Spinal cord (tissue), 10 donors: ENCODE data around the gene COX10. TPM values are rescaled to one million over a fixed set of nuclear protein-coding genes. Genes with fewer than 3 reads are reported as not detected.
A peak's percentile ranks its signal among the peaks of the same experiment; 100 is the strongest.
"Not testable (repeated sequence)": the region's sequence is repeated elsewhere in the genome, so short reads cannot be mapped to it uniquely, and the experiment has no call there.

Source experiments
- DNase-seq, 6 donors: peaks; one replicate each; pipeline versions ENCODE4 v3.0.0 to v3.0.0-alpha.2; 2013 to 2015; ENCODE audit warnings: low spot score in 6 of 6, low read depth in 4 of 6
- H3K27ac ChIP-seq: one replicate; pipeline ENCODE4 v1.5.1; 2013; ENCODE audit warnings: low read depth, low read length, control low read depth
- H3K27me3 ChIP-seq: one replicate; pipeline ENCODE4 v1.6.1; 2013; ENCODE audit warnings: low read length; ENCODE audit not compliant: control insufficient read depth, insufficient read depth
- H3K36me3 ChIP-seq: one replicate; pipeline ENCODE4 v1.6.1; 2013; ENCODE audit warnings: low read length; ENCODE audit not compliant: control insufficient read depth, insufficient read depth
- H3K4me1 ChIP-seq: one replicate; pipeline ENCODE4 v1.6.1; 2013; ENCODE audit warnings: low read length; ENCODE audit not compliant: control insufficient read depth, insufficient read depth
- H3K4me3 ChIP-seq: one replicate; pipeline ENCODE4 v1.5.1; 2013; ENCODE audit warnings: low read depth, low read length, control low read depth
- H3K9me3 ChIP-seq: one replicate; pipeline ENCODE4 v1.6.1; 2013; ENCODE audit warnings: low read length; ENCODE audit not compliant: control insufficient read depth, insufficient read depth
- WGBS: methylation state at CpG from one replicate; pipeline ENCODE4 v1.1.5; 2013; ENCODE audit warnings: missing lambda C conversion rate; ENCODE audit not compliant: insufficient coverage; 5-methylcytosine and 5-hydroxymethylcytosine counted together
- polyA plus RNA-seq, 2 donors: library from polyadenylated mRNA; unstranded; fragments of 120-200 nt; gene quantifications; one replicate each; pipeline ENCODE4 v1.2.1, GENCODE V29; 2013; ENCODE audit not compliant: insufficient read length in 2 of 2
- total RNA-seq, 2 donors: library from RNA; depleted of rRNA in 1 of 2; stranded (reverse); fragments of 120-200 nt in 1 of 2; fragments of >200 nt in 1 of 2; gene quantifications; one replicate each; pipeline versions ENCODE4 v1.2.3 to v1.2.4, GENCODE V29; 2013 to 2014
- donor health status: healthy.

COX10 gene
- total and polyA plus RNA-seq, 4 donors = 14.6 to 18.1 (median 15.2) TPM

GRCh38 chr17:14222611-14223010 is 153.3 kb downstream of the COX10 start:
- no peaks in the 10 kb centered on the region for H3K36me3 ChIP-seq

GRCh38 chr17:14225254-14225980 is 156.1 kb downstream of the COX10 start:
- no peak overlapping the region for H3K27ac ChIP-seq
- no CpG with 5 or more reads among the region's 10 CpGs for WGBS

More at GRCh38 chr17:14222611-14223010, 153.3 kb downstream of the COX10 start:
- H3K4me3 ChIP-seq = no peak overlapping the region
- H3K27me3 ChIP-seq = no peaks in the 10 kb centered on the region
- no peak overlapping the region for H3K27ac ChIP-seq
- H3K9me3 ChIP-seq = no peaks in the 10 kb centered on the region
- 79% methylated on average over 4 of the region's 4 CpGs for WGBS
- no peaks in the 10 kb centered on the region for H3K4me1 ChIP-seq
- DNase-seq = no peak

DNA sequence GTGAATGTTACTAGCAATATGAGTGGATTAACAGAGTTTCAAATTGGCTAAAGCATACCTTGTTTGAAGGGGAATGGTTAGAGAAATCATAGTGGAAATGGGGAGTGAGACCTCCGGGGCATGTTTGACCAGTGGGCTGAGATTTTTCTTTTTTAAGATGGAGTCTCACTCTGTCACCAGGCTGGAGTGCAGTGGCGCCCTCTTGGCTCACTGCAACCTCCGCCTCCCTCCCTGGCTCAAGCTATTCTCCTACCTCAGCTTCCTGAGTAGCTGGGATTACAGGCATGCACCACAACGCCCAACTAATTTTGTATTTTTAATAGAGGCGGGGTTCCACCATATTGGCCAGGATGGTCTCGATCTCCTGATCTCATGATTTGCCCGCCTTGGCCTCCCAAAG is 157.7 kb downstream of the COX10 start:
- 94% methylated on average over 4 of the region's 7 CpGs for WGBS
- DNase-seq = no peak
- Histone ChIP-seq H3K27ac (no peak overlapping the region), H3K27me3 (no peaks in the 10 kb centered on the region), H3K36me3 (no peaks in the 10 kb centered on the region), H3K9me3 (no peaks in the 10 kb centered on the region), H3K4me1 (no peaks in the 10 kb centered on the region), H3K4me3 (no peak overlapping the region)

More at GRCh38 chr17:14225254-14225980, 156.1 kb downstream of the COX10 start:
- Histone ChIP-seq H3K4me1 (no peaks in the 10 kb centered on the region), H3K27me3 (no peaks in the 10 kb centered on the region), H3K9me3 (no peaks in the 10 kb centered on the region), H3K36me3 (no peaks in the 10 kb centered on the region), H3K4me3 (no peak overlapping the region)
- peak in 1 of 6 donors; percentile 65 for DNase-seq

DNA sequence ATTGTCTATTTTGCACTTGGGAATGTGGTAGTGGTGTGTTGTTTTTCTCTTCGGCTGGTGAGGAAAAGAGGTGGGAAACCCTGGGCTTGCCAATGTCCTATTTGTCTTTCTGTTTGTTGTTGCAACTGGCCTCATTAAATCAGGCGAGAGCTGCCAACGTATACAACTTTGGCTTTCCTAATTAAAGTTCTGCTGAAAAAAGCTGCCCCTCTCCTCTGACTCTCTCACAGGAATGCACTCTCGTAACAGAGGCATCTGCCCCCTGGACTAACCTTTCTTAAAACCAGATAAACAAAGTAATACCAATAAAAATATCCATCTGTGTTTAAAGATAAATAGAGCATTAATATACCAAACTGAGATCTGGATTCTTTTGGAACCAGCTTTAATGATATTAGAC is 159.6 kb downstream of the COX10 start:
- Histone ChIP-seq H3K9me3 (no peaks in the 10 kb centered on the region), H3K4me3 (no peak overlapping the region), H3K36me3 (no peaks in the 10 kb centered on the region), H3K27ac (no peak overlapping the region), H3K27me3 (no peaks in the 10 kb centered on the region), H3K4me1 (no peaks in the 10 kb centered on the region)
- 24% methylated on average over 2 of the region's 4 CpGs for whole genome bisulfite sequencing
- peak in 2 of 6 donors; percentile 28 to 29 for DNase-seq

GRCh38 chr17:14231187-14231586 is 161.9 kb downstream of the COX10 start:
- H3K27me3 ChIP-seq, H3K9me3 ChIP-seq, H3K4me3 ChIP-seq, H3K4me1 ChIP-seq, H3K36me3 ChIP-seq, H3K27ac ChIP-seq, DNase-seq: not testable (repeated sequence)
- no CpG with 5 or more reads among the region's 6 CpGs for WGBS

DNA sequence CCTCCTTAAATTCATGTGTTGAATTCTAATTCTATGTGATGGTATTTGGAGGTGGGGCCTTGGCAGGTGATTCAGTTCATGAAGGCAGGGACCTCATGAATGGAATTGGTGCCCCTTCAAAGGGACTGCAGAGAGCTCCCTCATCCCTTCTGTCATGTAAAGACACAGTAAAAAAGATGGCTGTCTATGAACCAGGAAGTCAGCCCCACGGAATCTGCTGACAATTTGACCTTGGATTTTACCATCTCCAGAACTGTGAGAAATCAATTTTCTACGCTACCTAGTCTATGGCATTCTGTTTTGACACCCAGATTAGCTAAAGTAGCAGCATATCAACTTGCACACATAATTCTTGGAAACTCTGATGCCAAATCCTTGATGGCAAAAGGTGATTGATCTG is 165.7 kb downstream of the COX10 start:
- DNase-seq, H3K4me3 ChIP-seq, H3K4me1 ChIP-seq, H3K27ac ChIP-seq, H3K9me3 ChIP-seq, H3K27me3 ChIP-seq, H3K36me3 ChIP-seq: not testable (repeated sequence)
- WGBS = no CpG with 5 or more reads among the region's 2 CpGs

DNA sequence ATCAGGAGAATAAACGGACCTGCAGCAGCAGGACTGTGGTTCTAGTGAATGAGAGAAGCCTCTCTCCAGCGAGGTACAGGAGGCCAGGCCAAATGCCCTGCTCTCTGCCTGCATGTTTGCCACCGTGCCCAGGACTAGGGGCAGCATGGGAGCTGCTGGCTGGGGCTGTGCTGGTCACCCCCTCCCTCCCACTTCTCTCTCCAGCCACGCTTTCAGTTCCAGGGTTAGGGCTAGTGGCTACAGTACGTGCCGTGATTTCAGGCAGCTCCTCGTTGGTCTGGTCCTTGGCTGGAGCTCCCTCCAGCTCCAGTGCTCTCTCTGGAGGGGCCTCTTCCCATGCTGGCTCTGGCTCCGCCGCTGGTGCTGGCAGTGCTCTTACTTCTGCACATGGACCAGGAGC is 166.7 kb downstream of the COX10 start:
- DNase-seq, H3K4me1 ChIP-seq, H3K4me3 ChIP-seq, H3K27me3 ChIP-seq, H3K36me3 ChIP-seq, H3K9me3 ChIP-seq, H3K27ac ChIP-seq: not testable (repeated sequence)
- 90% methylated on average over 4 of the region's 9 CpGs for whole genome bisulfite sequencing

- DNase-seq, H3K4me1 ChIP-seq, H3K9me3 ChIP-seq, H3K27ac ChIP-seq, H3K27me3 ChIP-seq, H3K4me3 ChIP-seq, H3K36me3 ChIP-seq: not testable (repeated sequence)
- WGBS = 91% methylated on average over 8 of the region's 11 CpGs
These were observed 167.5 kb downstream of the COX10 start, which contains the start of gene CDRT15 for GRCh38 chr17:14236762-14237161. Gene CDRT15, minus strand, starts transcription at chr17:14236862. Its CDS starts 29 bp downstream, at chr17:14236833.

DNA sequence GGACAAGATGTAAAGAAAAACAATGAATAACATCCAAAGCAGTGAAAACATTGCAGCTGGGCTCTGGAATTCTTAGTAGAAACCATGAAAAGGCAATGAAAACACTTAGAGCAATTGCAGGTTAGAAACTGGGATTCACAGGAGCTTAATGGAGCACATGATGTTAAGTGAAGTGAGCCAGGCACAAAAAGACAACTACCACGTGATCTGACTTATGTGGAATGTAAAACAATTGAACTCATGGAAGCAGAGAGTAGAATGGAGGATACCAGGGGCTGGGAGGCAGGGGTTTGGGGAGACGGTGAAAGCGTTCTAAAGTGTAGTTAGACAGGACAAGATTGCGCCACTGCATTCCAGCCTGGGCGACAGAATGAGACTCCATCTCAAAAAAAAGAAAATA is 170.0 kb downstream of the COX10 start:
- DNase-seq, H3K27ac ChIP-seq, H3K4me1 ChIP-seq, H3K4me3 ChIP-seq, H3K27me3 ChIP-seq, H3K9me3 ChIP-seq, H3K36me3 ChIP-seq: not testable (repeated sequence)
- no CpG with 5 or more reads among the region's 5 CpGs for WGBS

DNA sequence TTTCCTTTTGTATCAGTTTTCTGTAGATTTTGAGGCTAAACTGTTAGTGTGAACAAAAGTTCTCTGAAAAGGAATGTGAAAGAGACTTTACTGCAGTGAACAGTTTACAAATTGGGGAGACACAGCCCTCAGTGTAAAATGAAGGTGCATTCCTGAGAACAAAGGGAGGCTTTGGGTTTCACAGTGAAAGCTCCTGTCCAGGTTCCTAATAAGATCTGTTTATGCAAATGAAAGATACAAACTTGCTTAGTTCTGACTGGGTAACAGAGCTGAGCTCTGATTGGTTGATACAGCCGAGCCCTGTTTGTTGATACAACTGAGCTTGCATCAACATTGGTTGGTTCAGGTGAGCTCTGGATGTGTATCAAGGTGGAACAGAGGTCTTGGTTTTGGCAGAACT is 175.7 kb downstream of the COX10 start:
- Histone ChIP-seq H3K4me1 (no peaks in the 10 kb centered on the region), H3K36me3 (no peaks in the 10 kb centered on the region), H3K4me3 (no peak overlapping the region), H3K27ac (no peak overlapping the region), H3K27me3 (no peaks in the 10 kb centered on the region), H3K9me3 (no peaks in the 10 kb centered on the region)
- 80% methylated on average over 1 of the region's 1 CpG for WGBS
- DNase-seq = no peak
